AG09319 (cell line): ENCODE measurements around the gene AURKAIP1.
"Not testable (repeated sequence)": the region's sequence is repeated elsewhere in the genome, so short reads cannot be mapped to it uniquely, and the experiment has no call there.

Experiments used
- DNase-seq: peaks from one replicate; pipeline ENCODE4 v3.0.0-alpha.2; 2010; ENCODE audit warnings: low read depth; ENCODE audit errors: extremely low read depth
- TF ChIP-seq, protein P1 (sequence below): IDR thresholded peaks from 2 replicates; pipeline ENCODE4 v1.5.1; 2011; ENCODE audit warnings: low read depth, mild to moderate bottlenecking, inconsistent platforms, low read length, moderate library complexity

The AURKAIP1 gene

DNA sequence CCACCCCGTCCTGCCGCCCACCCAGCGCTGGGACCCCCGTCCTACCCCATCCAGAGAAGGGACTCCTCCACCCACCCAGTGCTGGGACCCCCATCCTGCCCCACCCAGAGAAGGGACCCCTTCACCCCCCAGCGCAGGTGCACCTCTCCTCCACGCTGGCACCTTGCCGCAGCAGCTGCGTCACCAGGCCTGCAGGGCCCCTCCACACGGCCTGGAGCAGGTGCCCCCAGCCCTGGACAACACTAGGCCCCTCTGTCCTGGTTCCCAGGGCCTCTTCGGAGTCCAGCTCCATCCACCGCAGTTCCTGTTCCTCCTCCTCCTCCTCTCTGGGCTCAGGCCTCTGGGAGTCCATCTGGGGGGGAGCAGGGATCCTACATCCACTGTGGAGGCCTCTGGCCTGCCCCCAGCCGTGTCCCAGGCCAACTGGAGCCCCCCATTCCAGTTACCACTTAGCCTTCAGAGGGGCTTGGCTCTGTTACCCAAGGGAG is 45.7 kb upstream of the AURKAIP1 start:
- TF ChIP-seq, protein P1, sequence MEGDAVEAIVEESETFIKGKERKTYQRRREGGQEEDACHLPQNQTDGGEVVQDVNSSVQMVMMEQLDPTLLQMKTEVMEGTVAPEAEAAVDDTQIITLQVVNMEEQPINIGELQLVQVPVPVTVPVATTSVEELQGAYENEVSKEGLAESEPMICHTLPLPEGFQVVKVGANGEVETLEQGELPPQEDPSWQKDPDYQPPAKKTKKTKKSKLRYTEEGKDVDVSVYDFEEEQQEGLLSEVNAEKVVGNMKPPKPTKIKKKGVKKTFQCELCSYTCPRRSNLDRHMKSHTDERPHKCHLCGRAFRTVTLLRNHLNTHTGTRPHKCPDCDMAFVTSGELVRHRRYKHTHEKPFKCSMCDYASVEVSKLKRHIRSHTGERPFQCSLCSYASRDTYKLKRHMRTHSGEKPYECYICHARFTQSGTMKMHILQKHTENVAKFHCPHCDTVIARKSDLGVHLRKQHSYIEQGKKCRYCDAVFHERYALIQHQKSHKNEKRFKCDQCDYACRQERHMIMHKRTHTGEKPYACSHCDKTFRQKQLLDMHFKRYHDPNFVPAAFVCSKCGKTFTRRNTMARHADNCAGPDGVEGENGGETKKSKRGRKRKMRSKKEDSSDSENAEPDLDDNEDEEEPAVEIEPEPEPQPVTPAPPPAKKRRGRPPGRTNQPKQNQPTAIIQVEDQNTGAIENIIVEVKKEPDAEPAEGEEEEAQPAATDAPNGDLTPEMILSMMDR, result no peak
- DNase-seq, result no peak

DNA sequence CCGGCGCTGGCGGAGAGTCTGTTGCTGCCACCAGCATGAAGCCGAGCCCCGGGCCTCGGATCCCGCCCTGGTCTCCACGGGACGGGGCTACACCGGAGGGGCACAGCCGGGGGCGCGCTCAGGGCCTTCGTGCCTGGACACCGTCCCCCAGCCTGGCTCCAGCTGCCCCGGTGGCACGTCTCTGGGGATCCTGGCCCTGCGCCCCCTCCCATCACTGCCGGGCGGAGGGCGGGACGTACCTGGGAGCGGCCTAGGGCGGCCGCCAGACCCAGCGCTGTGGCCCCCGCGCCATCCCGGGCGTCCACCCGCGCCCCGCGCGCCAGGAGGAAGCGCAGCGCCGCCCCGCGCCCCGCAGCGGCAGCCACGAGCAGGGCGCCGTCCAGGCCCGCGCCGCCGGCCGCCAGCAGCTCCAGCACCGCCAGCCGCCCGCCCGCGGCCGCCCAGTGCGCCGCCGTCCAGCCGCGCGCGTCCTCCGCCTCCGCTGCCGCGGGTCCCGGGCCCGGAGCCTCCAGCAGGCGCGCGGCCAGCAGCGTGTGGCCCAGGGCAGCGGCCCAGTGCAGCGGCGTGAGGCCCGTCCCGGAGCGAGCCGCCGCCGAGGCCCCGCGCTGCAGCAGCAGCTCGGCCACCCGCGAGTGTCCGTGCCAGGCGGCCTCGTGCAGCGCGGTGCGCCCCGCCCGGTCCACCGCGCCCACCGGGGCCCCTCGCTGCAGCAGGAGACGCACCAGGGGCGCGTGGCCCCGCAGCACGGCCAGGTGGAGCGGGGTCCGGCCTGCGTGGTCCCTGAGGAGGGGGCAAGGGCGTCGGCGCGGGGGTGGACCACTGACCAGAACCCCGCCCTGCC is 45.0 kb upstream of the AURKAIP1 start:
- no peak for DNase-seq
- TF ChIP-seq, protein P1, result no peak

- no peak for DNase-seq
- TF ChIP-seq, protein P1, result no peak
Measured at GRCh38 chr1:1419363-1419812, 44.4 kb upstream of the AURKAIP1 start.

- DNase-seq, result no peak
- TF ChIP-seq, protein P1, result no peak
Measured at GRCh38 chr1:1418464-1419362, 43.7 kb upstream of the AURKAIP1 start.

DNA sequence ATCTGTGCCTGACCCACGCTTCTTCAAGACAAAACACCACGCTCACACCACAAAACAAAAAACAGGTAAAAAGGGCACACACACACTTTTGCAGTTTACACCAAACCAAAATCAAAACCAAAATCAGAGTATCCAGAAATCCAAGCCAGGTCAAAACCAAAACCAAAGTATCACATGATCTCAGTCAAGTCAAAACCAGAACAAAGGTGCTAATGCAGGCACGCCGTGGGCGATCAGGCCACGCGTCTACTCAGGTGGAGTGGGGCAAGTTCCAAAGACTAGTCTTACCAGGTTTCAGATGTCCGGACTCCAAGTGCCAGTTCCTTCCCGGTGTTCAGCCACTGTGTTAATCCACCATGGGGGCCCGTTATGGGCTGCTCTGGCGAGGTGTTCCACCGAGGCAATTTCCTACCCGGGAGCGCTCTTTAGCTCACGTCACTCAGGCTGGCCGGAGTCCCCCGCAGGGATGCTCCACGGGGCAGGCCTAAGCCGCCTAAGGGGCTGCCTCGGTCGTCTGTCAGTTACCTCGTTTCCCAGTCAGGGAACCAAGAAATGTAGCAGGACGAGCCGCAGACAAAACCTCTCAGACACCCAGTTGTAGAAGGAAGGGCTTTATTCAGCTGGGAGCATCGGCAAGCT is 42.9 kb upstream of the AURKAIP1 start:
- DNase-seq, result not testable (repeated sequence)

GRCh38 chr1:1417396-1417795 is 42.4 kb upstream of the AURKAIP1 start:
- DNase-seq, result not testable (repeated sequence)

GRCh38 chr1:1415751-1416150 is 40.7 kb upstream of the AURKAIP1 start:
- no peak for DNase-seq
- TF ChIP-seq, protein P1, result no peak

- not testable (repeated sequence) for DNase-seq
Measured at GRCh38 chr1:1412311-1412902, 37.4 kb upstream of the AURKAIP1 start.
